ENCODE data around the gene PROM2.
A peak's percentile ranks its signal among the peaks of the same experiment; 100 is the strongest.
"Not testable (repeated sequence)": the region's sequence is repeated elsewhere in the genome, so short reads cannot be mapped to it uniquely, and the experiment has no call there.

The PROM2 gene

DNA sequence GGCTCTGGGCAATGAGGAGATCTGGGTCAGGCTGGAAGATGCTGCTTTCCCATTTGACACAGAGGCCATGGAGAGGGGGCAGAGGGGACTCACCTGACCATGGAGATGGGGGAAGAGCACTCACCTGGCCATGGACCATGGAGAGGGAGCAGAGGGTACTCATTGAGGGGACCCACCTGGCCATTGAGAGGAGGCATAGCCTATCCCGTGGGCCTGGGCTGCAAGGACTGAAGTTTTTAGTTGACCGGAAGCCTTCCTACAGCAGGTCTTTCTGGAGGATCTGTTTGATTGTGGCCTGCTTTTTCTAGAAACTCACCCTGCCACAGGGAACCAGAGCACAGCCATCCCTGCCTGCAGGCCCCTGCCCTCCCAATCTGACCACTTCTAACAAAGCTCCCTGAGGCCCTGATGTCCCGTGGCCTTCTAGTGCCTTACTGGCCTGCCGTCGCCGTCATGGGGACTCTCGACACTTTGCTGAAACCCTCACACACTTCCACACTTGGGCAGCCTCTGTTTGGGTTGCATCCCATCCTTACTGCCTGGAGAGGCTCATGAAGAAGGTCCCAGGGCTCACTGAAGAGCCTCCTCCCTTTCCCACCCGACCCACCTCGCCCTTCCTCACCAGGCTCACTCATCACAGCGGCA lies 5.1 kb upstream of the PROM2 start:
- DNase-seq: no peak

DNA sequence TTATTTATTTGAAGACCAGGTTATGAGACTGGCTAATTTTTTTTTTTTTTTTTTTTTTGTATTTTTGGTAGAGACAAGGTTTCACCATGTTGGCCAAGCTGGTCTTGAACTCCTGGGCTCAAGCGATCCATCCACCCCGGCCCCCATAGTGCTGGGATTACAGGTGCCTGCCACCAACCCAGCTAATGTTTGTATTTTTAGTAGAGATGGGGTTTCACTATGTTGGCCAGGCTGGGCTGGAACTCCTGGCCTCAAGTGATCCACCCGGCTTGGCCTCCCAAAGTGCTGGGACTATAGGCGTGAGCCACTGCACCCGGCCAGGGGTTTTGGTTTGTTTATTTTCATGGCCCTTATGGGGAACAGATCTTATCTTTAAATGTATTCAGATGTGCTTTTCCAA lies 4.5 kb upstream of the PROM2 start:
- not testable (repeated sequence) for DNase-seq

DNA sequence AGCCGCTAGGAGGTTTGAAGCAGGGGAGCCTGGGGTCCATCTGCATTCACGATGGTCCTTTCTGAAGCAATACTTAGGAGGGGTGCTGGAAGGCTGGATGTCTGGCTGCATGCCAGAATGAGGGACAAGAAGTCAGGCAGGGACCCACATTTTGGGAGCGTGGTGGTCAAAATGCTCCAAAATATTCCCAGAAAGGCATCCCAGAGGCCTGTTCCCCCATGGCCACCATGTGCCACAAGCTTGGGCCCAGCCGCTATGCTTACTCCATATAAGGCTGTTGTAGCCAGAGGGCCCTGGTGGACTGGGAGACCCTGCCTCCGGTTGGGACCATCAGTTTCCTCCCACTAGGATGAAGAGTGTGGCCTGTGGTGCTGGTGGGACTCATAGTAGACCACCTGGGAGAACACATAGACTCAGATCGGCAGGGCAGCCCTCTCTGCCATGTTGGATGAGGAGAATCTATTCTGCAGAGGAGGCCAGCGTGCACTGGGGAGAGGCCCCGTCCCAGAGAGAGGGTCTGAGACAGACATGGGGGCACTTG lies 3.6 kb upstream of the PROM2 start:
- DNase-seq: no peak

DNA sequence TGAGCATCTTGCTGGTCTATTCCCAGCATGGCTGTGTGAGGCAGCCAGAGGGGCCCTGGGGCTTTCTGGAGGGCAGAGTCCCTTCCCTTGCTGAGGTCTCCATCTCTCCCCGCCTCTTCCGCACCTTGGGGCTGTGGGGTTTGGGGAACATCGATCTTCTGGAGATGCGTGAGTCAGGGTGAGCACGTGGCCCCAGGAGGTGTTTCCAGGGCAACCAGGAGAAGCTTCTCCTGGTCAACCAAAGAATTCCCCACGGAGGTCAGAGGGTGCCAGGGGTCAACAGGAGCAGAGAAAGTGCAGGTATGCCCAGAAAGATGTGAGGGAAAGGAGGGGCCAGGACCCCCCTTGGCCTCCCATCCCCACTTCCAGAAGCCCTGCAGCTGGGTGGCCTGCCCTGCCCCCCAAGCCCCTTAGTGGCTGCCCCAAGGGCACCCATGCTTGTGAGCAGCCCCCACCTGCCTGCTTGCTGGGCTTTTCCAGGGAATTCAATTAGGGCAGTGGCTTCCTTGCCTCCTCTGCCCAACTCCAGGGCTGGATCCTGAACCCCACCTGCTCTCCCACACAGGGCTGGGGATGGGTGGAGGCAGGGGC lies 2.8 kb upstream of the PROM2 start:
- no peak for DNase-seq

DNA sequence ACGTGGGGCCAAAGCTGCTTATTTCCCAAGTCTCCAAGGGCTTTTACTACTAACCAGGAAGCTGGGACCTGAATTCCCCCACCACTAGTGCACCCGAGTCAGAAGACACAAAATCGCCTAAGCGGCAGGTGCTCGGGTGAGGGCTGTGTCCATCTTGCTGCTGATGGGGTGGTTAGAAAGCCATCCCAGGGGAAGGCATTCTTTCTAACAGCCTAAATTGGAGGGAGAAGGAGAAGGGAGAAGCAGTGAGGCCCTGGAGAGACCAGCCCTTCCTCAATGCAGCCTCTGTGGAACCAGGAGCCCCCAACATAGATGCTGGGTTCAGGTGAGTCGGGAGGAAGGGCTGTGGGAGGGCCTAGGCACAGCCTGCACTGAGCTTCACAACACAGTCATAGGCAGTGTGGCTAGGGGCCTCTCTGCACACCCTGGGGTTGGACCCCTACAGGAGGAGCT lies 1.9 kb upstream of the PROM2 start:
- DNase-seq: no peak

DNA sequence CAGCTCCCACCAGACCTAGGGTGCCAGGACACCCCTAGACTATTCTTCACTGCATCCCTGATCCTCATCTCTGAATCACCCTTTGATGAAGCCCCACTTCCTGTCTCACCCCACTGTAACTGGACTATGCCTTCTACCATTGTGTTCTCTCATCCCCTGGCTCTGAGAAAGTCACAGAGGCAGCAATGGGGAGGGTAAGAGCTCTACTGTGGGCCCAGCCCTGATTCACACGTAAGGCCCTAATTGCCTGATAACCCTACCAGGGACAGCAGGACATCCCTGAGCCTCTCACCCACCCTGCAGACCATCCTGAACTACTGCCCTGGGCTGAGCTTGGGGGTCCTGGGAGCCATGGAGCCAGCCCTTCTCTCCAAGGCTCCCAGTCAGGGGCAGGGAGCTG lies 1.5 kb upstream of the PROM2 start:
- no peak for DNase-seq

DNA sequence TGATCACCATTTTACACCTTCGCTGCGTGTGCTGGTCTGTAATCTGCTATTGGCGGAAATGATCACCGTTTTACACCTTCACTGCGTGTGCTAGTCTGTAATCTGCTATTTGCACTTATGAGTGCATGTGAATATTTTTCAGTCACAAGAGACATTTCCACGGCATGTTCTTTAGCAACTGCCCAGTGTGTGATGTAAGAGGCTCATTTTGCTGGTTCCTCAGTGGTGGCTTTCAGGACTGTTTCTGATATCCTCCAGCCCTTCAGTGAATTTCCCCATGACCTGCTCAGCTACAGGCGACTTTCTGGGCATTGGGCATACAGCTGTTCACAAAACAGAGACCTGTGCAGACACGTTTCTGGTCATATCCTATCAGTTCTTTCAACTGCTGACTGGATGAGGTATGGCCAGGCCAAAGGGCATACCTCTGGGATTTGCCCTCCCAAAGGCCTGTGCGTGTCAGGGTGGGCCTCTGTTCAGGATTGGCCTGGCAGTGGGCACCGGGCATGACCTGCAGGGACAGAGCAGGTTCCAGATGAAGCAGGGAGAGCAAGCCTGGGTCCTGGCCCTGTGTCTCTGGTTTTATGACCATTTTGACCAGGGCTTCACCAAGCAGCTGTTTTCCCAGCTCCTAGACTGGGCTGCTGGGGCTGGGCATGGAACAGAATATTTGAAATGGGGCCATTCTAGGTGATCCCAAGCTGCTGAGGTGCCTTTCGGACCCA lies 521 bp upstream of the PROM2 start:
- no peak for DNase-seq

DNA sequence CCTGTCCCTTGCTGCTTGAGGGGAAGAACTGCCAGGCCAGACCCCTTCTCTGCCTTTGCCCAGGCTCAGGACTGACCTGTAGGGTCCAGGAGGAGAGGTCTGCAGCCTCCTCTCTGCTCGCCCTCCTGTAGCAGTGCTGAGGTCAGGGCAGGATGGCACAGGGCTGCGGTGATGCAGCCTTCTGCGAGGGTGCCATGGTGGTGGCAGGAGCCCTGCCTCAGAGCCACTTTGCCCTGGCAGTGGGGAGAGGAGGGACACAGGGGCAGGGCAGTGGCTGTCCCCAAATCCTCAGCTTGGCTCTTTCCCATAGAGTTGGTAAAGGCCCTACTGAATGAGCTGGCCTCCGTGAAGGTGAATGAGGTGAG lies 884 bp downstream of the PROM2 start:
- no peak for DNase-seq

DNA sequence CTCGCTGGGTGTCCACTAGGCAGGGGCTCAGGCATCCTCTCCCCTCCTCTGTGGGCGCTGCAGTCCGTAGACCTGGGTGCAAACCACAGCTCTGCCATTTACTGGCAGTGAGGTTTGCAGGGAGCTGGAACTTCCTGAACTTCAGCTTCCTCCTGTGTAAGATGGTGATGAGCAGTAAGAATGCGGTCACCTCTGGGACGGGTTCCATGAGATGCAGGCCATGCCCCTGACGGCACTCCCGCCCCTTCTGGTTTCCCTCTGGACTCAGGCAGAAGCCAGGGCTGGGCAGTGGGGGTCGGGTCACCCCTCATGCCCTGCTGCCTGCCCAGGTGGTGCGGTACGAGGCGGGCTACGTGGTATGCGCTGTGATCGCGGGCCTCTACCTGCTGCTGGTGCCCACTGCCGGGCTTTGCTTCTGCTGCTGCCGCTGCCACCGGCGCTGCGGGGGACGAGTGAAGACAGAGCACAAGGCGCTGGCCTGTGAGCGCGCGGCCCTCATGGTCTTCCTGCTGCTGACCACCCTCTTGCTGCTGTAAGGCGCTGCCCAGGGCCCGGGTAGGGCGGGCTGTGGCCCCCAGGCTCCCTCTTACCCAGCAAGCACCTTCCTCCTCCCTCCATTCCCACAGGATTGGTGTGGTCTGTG lies 1.5 kb downstream of the PROM2 start:
- DNase-seq: no peak

DNA sequence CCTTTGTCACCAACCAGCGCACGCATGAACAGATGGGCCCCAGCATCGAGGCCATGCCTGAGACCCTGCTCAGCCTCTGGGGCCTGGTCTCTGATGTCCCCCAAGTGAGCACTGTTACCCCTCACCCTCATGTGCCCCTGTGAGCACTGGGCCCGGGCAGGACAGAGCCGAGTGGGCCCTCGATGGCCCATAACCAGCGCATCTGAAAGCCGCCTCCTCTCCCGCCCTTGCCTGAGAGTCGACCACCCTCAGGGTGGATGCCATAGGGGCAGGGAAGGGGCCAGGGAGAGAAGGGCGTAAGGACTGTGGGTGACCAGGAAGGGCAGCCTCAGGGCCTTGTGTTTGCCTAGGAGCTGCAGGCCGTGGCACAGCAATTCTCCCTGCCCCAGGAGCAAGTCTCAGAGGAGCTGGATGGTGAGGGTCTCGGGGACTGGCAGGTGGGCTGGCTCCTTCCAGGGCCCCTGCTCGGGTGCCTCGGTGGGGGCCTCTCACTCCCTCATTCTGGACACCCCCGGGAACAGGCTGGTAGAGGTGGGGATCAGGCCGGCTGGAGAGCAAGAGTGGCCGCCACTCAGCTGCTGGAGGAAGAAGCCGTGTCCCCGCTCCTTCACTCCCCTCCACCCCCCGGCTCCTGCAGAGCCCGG lies 2.1 kb downstream of the PROM2 start:
- no peak for DNase-seq

DNA sequence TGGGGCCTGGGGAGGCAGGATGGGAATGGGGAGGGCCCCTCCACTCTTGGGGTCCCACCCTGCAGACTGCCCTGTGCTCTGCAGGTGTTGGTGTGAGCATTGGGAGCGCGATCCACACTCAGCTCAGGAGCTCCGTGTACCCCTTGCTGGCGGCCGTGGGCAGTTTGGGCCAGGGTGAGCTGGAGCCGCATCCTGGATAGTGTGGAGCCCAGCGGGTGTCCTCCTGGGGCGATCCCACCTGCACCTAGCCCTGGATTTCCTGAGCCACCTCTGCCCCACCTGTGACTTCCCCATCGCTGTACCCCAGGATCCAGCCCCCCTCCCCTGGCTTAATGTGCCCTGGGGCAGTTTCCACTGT lies 2.6 kb downstream of the PROM2 start:
- peak; percentile 4 for DNase-seq

DNA sequence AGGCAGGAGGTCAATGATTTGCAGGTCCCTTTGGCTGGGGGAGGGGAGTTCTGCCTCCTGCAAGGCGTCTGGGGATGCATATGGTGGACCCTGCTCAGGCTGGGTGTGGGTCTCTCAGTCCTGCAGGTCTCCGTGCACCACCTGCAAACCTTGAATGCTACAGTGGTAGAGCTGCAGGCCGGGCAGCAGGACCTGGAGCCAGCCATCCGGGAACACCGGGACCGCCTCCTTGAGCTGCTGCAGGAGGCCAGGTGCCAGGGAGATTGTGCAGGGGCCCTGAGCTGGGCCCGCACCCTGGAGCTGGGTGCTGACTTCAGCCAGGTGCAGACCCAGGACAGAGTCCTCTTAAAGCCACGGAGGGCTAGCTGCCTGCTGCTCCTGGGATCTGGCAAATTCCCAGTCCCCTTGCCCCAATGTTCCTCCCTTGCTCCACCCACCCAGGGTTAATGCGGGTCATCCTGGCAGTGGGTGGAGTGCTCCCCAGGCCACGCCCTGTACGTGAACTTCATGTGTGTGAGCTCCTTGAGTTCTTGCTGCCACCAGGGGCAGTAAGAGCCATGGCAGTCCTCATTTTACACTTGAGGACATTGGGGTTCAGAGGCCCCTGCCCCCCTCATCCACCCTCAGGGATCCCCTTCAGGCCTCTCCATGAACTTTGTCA lies 3.1 kb downstream of the PROM2 start:
- DNase-seq: peak; percentile 6

DNA sequence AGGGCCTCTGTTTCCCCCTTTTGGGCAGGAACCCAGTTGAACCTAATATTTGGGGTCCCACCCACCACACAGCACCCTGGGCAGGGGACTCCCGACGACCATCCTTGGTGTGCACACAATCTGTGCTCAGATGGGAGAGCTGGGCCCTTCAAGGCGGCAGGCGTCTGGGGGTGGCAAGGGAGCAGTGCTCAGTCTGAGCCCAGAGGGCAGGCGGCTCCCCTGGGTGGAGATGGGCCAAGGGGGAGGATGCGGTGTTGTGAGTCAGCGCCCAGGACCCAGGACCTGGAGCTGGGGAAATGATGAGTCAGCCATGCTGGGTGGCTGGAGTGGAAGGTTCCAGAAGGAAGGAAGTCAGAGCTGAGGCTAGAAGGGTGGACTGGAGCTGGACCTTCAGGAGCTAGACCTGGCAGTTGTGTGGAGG lies 3.8 kb downstream of the PROM2 start:
- DNase-seq: peak; percentile 6

DNA sequence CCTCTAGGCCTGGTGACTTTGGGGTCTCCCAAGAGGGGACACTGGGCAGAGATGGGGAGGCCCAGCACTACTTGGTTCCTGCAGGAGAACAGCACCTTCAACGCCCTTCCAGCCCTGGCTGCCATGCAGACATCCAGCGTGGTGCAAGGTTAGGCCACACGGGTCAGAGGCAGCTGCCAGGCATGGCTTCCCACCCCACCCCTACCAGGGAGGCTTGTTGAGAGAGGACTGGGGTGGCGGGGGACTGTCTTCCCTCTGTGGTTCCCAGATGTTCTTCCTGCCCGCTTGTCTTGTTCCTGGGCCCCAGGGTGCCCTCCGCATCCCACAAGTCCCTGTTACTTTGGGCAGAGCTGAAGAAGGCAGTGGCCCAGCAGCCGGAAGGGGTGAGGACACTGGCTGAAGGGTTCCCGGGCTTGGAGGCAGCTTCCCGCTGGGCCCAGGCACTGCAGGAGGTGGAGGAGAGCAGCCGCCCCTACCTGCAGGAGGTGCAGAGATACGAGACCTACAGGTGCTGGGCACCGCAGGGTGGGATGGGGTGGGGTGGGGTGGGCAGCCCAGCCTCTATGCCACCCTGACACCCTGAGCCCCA lies 4.5 kb downstream of the PROM2 start:
- no peak for DNase-seq

DNA sequence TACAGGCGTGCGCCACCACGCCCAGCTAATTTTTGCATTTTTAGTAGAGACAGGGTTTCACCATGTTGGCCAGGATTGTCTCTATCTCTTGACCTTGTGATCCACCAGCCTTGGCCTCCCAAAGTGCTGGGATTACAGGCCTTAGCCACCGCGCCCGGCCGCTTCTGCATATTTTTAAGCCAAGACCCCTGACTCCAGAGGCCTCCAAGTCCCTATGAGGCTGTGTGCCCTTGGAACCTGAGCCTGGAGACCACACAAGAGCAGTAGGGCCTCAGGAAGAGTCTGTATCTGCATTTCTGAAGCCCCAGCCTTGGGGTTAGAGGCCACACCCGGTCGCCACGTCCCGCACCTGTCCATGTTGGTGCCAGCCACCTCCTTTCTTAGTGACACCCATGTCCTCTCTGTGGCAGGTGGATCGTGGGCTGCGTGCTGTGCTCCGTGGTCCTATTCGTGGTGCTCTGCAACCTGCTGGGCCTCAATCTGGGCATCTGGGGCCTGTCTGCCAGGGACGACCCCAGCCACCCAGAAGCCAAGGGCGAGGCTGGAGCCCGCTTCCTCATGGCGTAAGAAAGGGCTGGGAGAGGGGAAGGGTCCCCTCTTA lies 5.3 kb downstream of the PROM2 start:
- no peak for DNase-seq

DNA sequence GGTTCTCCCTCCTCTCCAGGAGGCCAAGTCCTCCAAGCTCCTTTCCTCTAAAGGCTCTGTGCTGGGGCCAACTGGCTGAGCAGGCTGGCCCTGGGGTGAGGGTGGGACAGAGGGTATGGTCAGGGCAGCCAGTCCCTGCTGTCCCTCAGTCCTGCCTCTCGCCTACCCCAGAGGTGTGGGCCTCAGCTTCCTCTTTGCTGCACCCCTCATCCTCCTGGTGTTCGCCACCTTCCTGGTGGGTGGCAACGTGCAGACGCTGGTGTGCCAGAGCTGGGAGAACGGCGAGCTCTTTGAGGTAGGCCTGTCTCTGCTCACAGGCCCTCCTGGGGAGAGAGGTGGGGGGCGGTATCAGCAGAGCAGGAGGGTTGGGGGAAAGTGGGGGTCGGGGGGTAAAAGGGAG lies 6.8 kb downstream of the PROM2 start:
- no peak for DNase-seq

DNA sequence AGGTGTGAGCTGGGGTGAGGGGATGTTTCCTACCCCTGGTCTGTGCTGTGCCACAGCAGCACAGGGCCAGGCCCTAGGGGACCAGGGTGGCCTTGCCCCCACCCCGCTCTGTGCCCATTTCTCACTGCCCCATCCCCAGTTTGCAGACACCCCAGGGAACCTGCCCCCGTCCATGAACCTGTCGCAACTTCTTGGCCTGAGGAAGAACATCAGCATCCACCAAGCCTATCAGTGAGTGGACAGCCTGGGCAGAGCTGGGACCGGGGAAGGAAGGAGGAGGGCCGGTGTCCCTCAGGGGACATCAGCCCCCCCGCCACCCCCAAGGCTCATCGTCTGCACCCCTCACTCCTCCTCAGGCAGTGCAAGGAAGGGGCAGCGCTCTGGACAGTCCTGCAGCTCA lies 7.5 kb downstream of the PROM2 start:
- DNase-seq: no peak

DNA sequence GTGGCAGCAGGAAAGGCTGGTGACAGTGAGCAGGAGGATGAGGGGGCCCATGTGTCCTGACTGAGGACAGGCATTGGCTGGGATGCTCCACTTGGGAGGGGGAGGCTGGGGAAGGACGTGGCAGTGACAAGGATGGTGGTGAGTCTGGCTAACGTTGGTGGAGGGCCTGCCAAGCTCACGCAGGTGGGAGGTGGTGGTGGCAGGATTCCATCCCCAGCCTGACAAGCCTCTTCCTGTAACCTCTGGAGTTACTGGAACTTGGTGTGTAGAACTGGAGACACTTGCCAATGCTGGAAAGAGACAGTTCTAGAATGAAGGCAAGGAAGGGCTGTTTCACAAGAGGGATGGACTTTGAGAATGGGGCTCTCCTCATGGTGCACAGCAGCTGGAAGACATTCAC lies 8.2 kb downstream of the PROM2 start:
- no peak for DNase-seq

DNA sequence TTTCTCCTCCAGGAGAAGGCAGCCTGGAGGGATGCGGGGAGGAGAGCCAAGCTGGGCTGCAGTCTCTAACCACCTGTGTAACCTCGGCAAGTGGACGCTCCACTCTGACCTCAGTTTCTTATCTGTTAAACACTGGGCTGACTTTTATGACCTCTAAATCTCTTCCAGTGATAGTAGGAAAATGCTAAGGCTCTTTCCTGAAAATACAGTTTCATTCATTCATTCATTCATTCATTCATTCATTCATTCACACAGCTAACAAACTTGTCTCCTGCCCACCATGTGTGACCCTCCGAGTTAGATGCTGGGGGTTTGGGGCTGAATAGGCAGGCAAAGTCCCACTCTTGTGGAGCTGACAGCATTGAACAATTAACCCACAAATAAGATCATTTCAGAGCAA lies 9.3 kb downstream of the PROM2 start:
- no peak for DNase-seq

DNA sequence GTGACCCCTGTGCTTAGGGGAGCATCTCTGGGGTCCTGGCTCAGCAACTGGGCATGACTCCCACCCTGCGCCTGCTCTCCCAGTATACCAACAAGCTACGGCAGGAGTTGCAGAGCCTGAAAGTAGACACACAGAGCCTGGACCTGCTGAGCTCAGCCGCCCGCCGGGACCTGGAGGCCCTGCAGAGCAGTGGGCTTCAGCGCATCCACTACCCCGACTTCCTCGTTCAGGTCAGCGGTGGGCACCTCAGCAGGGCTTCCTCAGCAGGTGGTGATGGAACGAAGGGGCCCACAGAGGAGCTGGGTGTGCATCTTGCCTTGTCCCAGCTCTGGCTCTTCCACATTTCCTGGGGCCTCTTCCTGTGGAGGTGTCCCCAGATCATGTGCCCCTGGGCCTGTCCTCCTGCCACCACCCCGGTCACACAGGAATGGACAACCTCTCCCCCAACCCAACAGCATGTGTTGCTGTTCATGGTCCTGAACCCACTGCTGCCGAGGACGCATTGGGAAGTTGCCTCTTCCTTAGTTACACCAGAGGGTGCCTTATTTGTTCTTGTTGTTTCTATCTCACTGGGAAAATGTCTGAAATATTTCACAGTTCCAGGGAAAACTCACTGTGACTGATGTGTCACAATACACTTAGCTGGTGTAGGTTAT lies 10.8 kb downstream of the PROM2 start:
- DNase-seq: no peak

DNA sequence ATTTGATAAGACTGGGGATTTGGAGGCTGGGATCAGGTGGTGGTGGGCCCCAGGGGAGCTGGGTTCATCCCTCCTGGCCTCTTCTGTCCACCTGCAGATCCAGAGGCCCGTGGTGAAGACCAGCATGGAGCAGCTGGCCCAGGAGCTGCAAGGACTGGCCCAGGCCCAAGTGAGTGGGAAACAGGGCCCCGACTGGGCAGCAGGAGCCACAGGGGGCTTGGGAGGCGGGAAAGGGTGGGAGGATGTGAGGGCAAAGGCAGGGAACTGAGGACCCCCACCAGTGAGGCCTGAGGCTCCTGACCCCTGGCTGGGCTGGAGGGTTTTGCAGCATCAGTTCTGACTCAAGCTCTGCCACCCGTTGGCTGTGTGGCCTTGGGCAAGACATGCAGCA lies 11.3 kb downstream of the PROM2 start:
- DNase-seq: no peak
